ENCODE results near the gene ZNF146. TPM values are rescaled to one million over a fixed set of nuclear protein-coding genes. Genes with fewer than 3 reads are reported as not detected.
"Not testable (repeated sequence)": the region's sequence is repeated elsewhere in the genome, so short reads cannot be mapped to it uniquely, and the experiment has no call there.

ZNF146 gene
- 99.3 and 102 TPM in 2 replicates for total RNA-seq

DNA sequence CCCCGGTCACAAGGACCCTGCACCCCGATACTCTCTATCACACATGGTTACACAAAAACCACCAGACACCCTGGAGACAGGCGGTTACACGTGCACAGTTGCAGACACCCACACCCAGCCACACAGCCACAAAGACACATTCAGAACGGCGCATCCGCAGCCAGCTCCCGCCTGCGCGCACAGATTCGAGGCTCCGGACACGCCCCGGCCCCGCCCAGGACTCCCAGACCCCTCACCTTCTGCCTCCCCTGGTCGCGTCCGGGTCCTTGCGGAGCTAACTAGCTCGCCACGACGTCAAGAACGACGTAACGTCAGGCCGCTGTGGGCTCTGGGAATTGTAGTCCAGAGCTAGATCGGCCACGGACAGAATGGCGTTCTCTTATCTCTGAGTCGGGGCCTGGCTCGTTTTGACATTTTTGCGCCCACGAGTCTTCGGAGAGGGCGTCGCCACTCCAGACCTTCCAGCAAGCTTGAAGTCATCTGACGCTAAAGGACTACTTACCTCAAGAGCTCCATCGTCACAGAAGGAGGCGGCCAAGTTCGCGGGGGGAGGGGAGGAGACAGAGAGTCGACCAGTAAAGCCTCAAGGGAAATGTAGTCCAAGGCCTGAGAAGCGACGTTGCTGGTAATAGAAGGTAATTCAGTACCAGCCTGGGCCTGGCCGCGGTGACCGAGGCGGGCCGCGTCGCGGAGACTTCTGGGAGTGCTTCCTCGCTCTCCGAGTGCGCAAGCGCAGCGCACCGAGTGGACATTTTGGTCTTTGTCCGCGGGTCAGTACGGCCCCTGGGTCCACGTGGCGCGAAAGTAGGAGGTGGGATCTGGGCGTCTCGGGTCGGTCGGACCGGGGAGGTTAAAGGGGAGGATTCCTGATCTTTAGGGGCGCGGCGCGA, at the start of gene ZNF146, which contains the start of gene ZNF565:
Gene ZNF146, plus strand, starts transcription at position 721 of the 890 bp plus-strand sequence. CDS start 21,335 bp downstream, outside the sequence.
Gene ZNF565, minus strand, starts transcription at position 280 of the 890 bp plus-strand sequence. CDS start 12,680 bp downstream, outside the sequence.
- peak; percentile 96 for DNase-seq (ENCODE audit: low read depth, low spot score)

DNA sequence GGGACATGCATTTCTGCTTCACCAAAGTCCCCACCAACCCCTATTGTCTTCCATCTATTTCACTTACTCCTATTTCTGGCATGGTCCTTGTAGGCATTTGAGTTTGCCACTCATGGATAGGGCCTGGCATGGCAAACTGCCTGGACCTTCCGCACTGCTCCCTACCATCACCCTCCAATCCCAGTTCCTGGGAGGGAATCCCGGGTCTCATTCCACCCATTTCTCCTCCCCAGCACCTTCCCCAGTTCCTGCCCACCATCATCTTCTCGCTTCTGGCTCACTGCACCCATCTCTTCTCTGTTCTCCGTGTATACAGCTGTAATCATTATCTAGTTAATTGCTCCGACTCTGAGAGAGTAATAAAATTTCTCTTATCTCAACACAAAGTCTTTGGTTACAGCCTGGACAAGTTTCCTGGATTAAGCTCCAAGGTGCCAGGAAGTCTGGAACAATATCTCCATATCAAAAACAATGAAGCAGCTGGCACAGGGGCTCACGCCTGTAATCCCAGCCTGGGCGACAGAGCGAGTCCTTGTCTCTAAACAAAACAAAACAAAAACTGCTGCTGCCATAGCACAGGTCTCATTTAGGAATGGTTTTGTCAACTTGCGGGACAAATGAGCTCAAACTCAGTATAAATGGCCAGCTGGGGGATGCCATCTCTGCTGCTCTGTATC, 45.7 kb upstream of the ZNF146 start:
- peak; percentile 69 for DNase-seq (ENCODE audit: low read depth, low spot score)

DNA sequence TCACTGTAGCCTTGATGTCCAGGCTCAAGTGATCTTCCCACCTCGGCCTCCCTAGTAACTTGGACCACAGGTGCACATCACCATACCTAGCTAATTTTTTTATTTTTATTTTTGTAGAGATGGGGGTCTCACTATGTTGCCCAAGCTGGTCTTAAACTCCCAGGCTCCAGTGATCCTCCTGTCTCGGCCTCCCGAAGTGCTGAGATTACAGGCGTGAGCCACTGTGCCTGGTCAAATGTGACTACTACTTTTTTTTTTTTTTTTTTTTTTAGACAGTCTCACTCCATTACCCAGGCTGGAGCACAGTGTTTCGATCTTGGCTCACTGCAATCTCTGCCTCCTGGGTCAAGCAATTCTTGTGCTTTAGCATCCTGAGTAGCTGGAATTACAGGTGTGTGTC, 42.1 kb upstream of the ZNF146 start:
- no peak for DNase-seq (ENCODE audit: low read depth, low spot score)

DNA sequence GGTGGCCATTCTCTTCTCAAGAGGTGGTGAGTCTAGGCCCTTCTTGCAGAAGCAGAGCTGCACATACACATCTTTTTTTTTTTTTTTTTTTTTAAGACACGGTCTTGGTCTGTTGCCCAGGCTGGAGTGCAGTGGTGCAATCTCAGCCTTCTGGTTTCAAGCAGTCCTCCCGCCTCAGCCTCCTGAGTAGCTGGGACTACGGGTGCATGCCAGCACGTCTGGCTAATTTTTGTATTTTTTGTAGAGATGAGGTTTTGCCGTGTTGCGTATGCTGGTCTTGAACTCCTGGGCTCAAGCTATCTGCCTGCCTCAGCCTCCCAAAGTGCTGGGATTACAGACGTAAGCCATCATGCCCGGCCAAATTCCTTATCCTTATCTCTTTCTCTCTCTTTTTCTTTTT, 41.1 kb upstream of the ZNF146 start:
- not testable (repeated sequence) for DNase-seq (ENCODE audit: low read depth, low spot score)

DNA sequence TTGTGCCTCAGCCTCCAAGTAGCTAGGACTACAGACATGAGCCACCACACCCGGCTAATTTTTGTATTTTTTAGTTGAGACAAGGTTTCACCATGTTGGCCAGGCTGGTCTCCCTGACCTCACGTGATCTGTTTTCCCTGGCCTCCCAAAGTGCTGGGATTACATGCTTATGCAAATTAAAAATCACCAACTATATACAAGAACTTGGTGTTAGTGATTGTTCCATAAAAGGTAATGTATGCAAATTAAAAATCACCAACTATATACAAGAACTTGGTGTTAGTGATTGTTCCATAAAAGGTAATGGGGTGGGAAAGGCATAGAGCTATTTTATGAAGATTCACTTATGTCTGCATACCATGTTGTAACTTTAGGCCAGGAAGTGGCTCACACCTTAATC, 35.8 kb upstream of the ZNF146 start:
- not testable (repeated sequence) for DNase-seq (ENCODE audit: low read depth, low spot score)

DNA sequence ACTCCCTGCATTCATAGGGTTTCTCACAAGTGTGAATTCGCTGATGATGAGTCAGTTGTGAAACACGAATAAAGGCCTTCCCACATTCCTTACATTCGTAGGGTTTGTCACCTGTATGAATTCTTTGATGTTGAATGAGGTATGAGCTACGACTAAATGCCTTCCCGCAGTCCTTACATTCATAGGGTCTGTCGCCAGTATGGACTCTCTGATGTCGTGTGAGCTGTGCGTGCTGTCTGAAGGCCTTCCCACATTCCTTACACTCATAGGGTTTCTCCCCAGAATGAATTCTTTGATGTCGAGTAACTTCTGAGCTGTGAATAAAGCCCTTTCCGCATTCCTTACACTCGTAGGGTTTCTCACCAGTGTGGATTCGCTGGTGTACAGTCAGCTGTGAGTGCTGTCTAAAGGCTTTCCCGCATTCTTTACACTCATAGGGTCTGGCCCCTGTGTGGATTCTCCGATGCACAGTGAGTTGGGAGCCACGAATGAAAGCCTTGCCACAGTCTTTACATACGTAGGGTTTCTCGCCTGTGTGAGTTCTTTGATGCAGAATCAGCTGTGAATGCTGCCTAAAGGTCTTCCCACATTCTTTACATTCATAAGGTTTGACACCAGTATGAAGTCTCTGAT, 32.2 kb upstream of the ZNF146 start:
- DNase-seq (ENCODE audit: low read depth, low spot score), result no peak

DNA sequence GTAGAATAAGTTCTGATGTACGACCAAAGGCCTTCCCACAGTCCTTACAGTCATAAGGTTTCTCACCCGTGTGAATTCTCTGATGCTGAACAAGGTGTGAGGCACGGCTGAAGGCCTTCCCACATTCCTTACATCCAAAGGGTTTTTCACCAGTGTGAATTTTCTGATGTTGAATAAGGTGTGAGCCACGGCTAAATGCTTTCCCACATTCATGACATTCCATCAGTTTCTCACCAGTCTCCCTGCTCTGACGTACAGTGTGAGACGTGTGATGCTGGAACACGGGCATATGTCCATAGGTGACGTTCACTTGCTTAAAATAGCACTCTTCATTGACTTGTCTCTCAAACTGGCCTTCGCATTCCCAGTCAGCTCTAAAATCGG, 31.7 kb upstream of the ZNF146 start:
- no peak for DNase-seq (ENCODE audit: low read depth, low spot score)

DNA sequence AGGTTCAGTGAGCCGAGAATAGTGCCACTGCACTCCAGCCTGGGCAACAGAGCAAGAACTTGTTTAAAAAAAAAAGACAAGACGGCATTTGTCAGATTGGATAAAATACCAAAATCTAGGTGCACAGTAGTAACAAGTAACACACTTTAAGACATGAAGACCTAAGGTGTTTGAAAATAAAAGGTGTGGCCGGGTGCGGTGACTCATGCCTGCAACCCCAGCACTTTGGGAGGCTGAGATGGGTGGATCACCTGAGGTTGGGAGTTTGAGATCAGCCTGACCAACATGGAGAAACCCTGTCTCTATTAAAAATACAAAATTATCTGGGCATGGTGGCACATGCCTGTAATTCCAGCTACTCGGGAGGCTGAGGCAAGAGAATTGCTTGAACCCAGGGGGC, 28.2 kb upstream of the ZNF146 start:
- not testable (repeated sequence) for DNase-seq (ENCODE audit: low read depth, low spot score)

DNA sequence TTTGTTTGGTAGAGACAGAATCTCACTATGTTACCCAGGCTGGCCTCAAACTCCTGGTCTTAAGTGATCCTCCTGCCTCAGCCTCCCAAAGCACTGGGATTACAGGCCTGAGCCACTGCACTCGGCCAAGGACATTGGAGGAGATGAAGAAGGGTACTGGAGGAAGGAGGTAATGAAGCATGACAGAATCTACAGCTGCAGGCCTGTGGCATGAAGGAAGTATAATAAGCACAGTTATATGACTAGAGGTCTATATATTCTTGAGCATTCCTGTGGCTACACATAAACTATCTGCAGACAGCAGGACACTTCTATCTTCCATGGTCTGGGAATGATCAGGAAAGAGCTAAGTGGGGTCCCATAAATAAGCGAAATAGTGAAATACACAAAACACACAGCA, 18.7 kb upstream of the ZNF146 start:
- no peak for DNase-seq (ENCODE audit: low read depth, low spot score)

DNA sequence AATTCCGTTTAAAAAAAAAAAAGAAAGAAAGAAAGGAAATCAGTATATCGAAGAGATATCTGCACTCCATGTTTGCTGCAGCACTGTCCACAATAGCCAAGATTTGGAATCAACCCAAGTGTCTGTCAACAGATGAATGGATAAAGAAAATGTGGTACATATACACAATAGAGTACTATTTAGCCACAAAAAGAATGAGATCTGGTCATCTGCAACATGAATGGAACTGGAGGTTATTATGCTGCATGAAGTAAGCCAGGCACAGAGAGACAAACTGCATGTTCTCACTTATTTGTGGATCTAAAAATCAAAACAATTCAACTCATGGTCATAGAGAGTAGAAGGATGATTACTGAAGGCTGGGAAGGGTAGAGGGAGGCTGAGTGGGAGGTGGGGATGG, 16.8 kb upstream of the ZNF146 start:
- no peak for DNase-seq (ENCODE audit: low read depth, low spot score)

DNA sequence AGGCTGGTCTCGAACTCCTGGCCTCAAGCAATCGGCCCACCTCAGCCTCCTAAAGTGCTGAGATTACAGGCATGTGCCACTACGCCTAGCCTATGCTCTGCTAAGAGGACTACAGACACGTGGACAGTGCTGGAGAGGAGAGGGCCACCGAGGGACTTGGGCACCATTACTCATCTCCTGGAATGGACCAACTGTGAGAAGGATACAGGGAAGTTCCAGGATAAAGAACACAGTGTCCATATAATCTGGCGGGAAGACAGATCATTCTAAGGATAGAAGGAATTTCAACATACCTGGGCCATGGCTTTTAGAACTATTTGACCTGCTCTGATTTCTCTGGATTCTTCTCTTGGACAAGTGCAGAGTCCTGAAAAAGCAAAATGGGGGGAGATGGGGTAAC, 13.2 kb upstream of the ZNF146 start:
- no peak for DNase-seq (ENCODE audit: low read depth, low spot score)

DNA sequence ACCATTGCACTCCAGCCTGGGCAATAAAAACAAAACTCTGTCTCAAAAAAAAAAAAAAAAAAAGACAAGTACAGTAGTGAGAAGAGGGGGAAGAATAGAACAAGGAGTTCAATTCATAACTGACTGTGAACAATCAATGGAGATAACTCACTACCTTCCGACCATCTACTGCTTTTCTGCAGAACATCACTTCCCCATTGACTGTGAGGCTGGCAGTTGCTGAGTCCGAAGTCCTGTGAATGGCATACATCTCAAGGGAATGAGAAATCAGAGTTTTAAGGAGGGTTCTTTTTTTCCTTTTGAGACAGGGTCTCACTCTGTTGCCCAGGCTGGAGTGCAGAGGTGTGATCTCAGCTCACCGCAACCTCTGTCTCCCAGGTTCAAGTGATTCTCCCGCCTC, 11.6 kb upstream of the ZNF146 start:
- DNase-seq (ENCODE audit: low read depth, low spot score), result no peak

DNA sequence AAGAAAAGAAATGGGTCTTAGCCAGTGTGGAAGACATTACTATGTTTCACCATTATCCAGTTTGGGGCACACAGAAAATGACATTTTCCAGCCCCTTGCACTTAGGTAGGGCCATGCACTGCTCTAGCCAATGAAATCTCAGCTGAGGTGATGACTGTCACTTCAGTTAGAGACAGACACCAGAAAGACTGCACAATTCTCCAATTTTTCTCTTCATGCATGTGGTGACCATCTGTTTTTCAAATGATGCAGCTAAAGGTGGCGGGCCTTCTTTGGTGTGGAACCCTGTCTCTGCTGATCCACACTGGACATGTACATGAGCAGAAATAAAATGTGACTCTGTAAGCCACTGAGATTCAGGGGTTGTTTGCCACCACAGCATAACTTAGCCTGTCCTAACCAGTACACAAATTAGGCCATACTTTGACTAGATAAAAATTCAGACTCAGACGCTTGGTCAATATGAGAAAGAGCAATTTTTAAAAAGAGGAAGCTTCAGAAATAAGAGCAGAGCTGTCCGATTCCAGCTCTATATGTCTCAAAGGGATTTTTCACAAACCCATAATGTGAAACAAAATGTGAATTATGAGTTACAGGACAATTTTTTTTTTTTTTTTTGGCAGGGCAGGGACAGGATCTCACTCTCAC, 7.2 kb upstream of the ZNF146 start:
- DNase-seq (ENCODE audit: low read depth, low spot score), result no peak

DNA sequence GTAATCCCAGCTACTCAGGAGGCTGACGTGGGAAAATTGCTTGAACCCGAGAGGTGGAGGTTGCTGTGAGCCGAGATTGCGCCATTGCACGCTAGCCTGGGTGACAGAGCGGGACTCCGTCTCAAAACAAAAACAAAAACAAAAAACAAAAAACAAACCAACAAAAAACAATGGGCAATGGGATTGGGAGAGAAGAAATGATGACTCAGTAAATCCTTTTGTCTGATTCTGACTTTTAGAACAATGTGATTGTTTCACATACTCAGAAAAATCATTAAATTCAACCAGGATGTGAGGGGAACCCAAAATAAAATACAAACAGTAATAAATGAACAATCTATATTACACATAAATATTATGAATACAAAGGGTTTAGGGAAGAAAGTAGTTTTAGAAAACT, 5.5 kb upstream of the ZNF146 start:
- DNase-seq (ENCODE audit: low read depth, low spot score), result no peak

DNA sequence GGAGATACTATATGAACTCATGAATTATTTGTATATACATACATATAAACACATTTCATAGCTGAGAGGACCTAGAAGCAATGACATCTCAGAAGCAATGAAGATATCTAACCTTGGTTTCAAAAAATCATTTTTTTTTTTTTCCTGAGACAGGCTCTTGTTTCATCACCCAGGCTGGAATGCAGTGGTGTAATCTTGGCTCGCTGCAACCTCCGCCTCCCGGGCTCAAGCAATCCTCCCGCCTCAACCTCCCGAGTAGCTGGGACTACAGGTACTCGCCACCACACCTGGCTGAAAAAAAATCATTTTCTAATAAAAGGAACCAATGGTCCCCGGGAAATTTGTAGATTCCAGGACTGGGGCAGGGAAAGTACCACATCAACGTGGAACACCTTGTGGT, 4.4 kb upstream of the ZNF146 start:
- no peak for DNase-seq (ENCODE audit: low read depth, low spot score)

DNA sequence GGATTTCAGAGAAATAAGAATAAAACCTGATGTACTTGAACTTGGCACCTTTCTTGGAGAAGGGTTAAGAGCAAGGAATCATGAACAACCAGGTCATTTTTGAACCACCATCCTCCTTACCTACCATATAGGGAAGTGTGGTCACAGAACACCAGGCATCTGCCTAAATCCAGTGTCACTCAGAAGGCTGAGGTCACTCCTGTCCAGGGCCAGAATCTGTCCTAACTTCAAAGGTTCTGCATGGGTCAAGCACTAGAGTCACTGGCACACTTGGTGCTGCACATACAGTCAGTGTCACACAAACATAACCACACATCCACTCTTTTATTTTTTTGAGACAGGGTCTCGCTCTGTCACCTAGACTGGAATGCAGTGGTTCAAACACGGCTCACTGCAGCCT, 2.0 kb upstream of the ZNF146 start:
- no peak for DNase-seq (ENCODE audit: low read depth, low spot score)

DNA sequence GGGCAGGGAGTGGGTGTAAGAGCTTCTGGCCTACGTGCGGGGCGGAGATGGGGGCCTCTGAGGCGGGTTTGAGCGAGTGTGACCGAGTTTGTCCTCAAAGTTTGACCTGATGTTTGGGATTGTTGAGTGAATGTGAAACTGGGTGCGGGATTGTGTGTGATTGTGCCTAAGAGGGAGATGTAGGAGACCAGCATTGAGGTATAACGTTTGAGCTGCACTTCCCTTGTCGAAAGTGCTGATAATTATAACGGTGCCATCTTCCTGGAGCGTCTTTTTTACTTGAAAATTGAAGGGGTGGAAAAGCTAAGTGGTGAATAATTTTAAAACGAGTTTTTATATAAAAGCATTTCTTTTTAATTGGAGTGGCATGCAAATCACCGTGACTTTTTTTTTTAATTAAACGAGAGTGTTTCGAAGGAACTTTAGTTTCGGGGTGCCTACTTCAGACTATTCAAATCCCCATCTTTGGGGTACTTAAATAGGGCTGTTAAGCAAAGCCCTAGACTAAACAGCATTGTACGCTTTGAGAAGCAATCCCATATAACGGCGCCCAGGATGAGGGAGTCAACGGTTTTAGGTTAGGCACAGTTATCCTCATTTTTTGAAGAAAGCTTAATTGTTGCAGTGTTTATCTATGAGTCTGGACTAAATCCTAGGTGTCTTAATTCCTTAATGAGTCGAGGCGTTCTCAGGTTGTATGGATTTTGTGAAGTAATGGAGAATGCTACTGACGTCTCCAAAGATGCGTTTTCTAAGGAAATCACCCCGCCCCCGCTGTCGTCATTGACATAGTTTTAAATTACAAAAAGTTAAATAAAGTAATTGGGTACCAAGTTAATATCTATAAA, 594 bp downstream of the ZNF146 start:
- DNase-seq (ENCODE audit: low read depth, low spot score), result no peak

DNA sequence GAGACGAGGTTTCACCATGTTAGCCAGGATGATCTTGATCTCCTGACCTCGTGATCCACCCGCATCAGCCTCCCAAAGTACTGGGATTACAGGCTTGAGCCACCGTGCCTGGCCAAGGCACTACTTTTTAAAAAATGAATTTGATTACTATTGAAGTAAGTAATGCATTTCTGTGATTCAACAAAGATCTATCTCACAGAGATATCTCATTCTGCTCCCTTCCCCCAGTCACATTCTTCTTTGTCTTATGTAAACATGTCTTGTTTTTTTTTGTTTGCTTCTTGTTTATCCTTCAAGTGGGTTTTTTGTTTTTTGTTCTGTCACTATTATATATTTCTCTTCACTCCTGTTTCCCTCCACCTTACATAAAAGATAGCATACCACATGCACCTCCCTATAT, 6.6 kb downstream of the ZNF146 start:
- DNase-seq (ENCODE audit: low read depth, low spot score), result no peak

DNA sequence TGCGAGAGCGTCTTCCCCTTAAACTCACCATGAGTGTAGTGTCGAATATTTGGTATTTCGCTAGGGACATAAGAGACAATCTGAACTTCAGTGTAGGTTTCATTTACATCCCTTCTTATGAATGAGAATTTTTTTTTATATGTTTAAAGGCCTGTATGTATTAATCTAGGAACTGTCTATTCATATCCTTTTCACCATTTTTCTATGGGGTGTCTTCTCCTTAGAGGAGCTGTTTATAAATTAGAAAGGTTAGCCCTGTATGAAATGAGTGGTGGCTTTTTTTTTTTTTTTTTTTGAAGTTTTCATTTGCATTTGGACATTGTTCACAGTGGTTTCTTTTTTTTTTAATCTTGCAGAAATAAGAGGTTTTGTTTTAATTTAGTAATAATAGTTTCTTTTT, 7.6 kb downstream of the ZNF146 start:
- no peak for DNase-seq (ENCODE audit: low read depth, low spot score)

DNA sequence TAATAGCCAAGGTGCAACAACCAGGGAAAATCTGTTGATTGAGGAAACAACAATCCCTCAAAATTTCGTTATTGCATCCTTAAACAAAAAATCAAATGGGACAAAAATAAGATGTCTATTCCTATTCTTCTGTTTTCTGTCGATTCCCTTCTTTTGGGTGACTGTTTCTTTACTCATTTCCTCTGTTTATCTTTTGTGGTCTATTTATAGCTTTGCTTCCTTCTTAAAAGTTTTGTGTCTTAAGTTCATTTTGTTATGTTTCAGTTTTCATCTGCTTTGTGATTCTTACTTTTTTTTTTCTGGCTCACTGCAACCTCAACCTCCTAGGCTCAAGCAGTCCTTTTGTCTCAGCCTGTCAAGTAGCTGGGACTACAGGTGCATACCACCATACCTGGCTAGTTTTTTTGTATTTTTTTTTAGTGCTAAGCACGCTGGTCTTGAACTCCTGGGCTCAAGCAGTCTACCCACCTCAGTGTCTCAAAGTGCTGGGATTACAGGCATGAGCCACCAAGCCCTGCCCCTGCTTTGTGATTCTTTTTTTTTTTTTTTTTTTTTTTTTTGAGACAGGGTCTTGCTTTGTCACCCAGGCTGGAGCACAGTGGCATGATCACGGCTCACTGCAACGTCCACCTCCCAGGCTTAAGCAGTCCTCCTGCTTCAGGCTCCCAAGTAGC, 10.4 kb downstream of the ZNF146 start:
- no peak for DNase-seq (ENCODE audit: low read depth, low spot score)
